SKM-1 (cell line): ENCODE results near the gene PPP1R11.
"Not testable (repeated sequence)": the region's sequence is repeated elsewhere in the genome, so short reads cannot be mapped to it uniquely, and the experiment has no call there.

Source experiments
- DNase-seq: peaks from one replicate; lab custom pipeline; 2025; ENCODE audit not compliant: unreplicated experiment; lab: John Stamatoyannopoulos, UW

The PPP1R11 gene

GRCh38 chr6:30066577-30067459, at the start of gene PPP1R11:
Gene PPP1R11 (plus strand): TSS chr6:30067198. CDS start chr6:30067411, 213 bp downstream.
- DNase-seq: peak; percentile 99

GRCh38 chr6:30019819-30020218, 47.2 kb upstream of the PPP1R11 start:
- no peak for DNase-seq

- no peak for DNase-seq
Observed at GRCh38 chr6:30020626-30021025, 46.4 kb upstream of the PPP1R11 start.

GRCh38 chr6:30022189-30022588, 44.8 kb upstream of the PPP1R11 start:
- no peak for DNase-seq

GRCh38 chr6:30022712-30023111, 44.3 kb upstream of the PPP1R11 start:
- not testable (repeated sequence) for DNase-seq

- no peak for DNase-seq
Observed at GRCh38 chr6:30025186-30025585, 41.8 kb upstream of the PPP1R11 start.

GRCh38 chr6:30029588-30029987, 37.4 kb upstream of the PPP1R11 start:
- no peak for DNase-seq

- DNase-seq: no peak
Observed at GRCh38 chr6:30031381-30031780, 35.6 kb upstream of the PPP1R11 start.

- peak; percentile 22 for DNase-seq
Observed at GRCh38 chr6:30033440-30033839, 33.6 kb upstream of the PPP1R11 start.

GRCh38 chr6:30035784-30036183, 31.2 kb upstream of the PPP1R11 start:
- DNase-seq: no peak

- DNase-seq: peak; percentile 29
Observed at GRCh38 chr6:30037182-30037788, 29.7 kb upstream of the PPP1R11 start.

GRCh38 chr6:30041221-30041620, 25.8 kb upstream of the PPP1R11 start:
- no peak for DNase-seq

- no peak for DNase-seq
Observed at GRCh38 chr6:30041821-30042220, 25.2 kb upstream of the PPP1R11 start.

GRCh38 chr6:30042476-30042875, 24.5 kb upstream of the PPP1R11 start:
- no peak for DNase-seq

GRCh38 chr6:30042914-30043313, 24.1 kb upstream of the PPP1R11 start:
- DNase-seq: no peak

GRCh38 chr6:30043744-30044143, 23.3 kb upstream of the PPP1R11 start:
- DNase-seq: no peak

- DNase-seq: no peak
Observed at GRCh38 chr6:30044630-30045029, 22.4 kb upstream of the PPP1R11 start.

- DNase-seq: no peak
Observed at GRCh38 chr6:30047220-30047619, 19.8 kb upstream of the PPP1R11 start.

- no peak for DNase-seq
Observed at GRCh38 chr6:30053682-30054081, 13.3 kb upstream of the PPP1R11 start.

GRCh38 chr6:30055513-30055912, 11.5 kb upstream of the PPP1R11 start:
- DNase-seq: no peak

- no peak for DNase-seq
Observed at GRCh38 chr6:30060606-30061091, 6.3 kb upstream of the PPP1R11 start.
